ENCODE measurements around the gene PROKR1.

The PROKR1 gene

GRCh38 chr2:68695971-68696370 lies 52.6 kb downstream of the PROKR1 start:
- in situ Hi-C loops (cut with MboI; ENCODE audit: low sequenced_read_pairs): no loop called here

GRCh38 chr2:68696554-68696953 lies 53.2 kb downstream of the PROKR1 start:
- in situ Hi-C loops (cut with MboI; ENCODE audit: low sequenced_read_pairs): no loop called here

GRCh38 chr2:68698567-68699377 lies 55.4 kb downstream of the PROKR1 start:
- in situ Hi-C loops (cut with MboI; ENCODE audit: low sequenced_read_pairs): no loop called here

- in situ Hi-C loops (cut with MboI; ENCODE audit: low sequenced_read_pairs): no loop called here
Observed at GRCh38 chr2:68700560-68700959, 57.2 kb downstream of the PROKR1 start.

- in situ Hi-C loops (cut with MboI; ENCODE audit: low sequenced_read_pairs): loop anchor here (5.0 kb wide), 1 partner anchor 211 kb away; no protein-coding TSS in a partner anchor
Observed at GRCh38 chr2:68706637-68707036, 63.3 kb downstream of the PROKR1 start.
